CD14-positive monocyte (primary cell): ENCODE measurements around the gene IRGC. TPM values are rescaled to one million over a fixed set of nuclear protein-coding genes. Genes with fewer than 3 reads are reported as not detected.
"Not testable (repeated sequence)": the region's sequence is repeated elsewhere in the genome, so short reads cannot be mapped to it uniquely, and the experiment has no call there.

ENCODE experiments used
- DNase-seq, 3 donors: peaks; one replicate each; pipeline ENCODE4 v3.0.0-alpha.2; 2011 to 2022
- H2AFZ ChIP-seq: 2 replicates; pipeline ENCODE4 v1.6.0; 2012; ENCODE audit warnings: mild to moderate bottlenecking, low read depth, low read length, inconsistent platforms; ENCODE audit not compliant: insufficient read depth, poor library complexity, severe bottlenecking
- H3K27ac ChIP-seq, 2 donors: 1 replicate in 1 of 2; 2 replicates in 1 of 2; pipeline ENCODE4 v1.5.1; 2012 to 2013; ENCODE audit warnings: low read length in 2 of 2, control low read depth in 1 of 2, inconsistent platforms in 1 of 2, low read depth in 1 of 2, mild to moderate bottlenecking in 1 of 2
- H3K27me3 ChIP-seq, 2 donors: one replicate each; pipeline versions ENCODE4 v1.6.0 to v1.6.1; 2011 to 2013; ENCODE audit warnings: low read length in 2 of 2; ENCODE audit not compliant: control insufficient read depth in 2 of 2, insufficient read depth in 2 of 2
- H3K36me3 ChIP-seq, 2 donors: replicated peaks in 1 of 2; 1 replicate in 1 of 2; 2 replicates in 1 of 2; pipeline versions ENCODE4 v1.5.1 to v1.6.1; 2012 to 2013; ENCODE audit warnings: low read length in 2 of 2, control low read depth in 1 of 2, inconsistent platforms in 1 of 2, mild to moderate bottlenecking in 1 of 2; ENCODE audit not compliant: insufficient read depth in 2 of 2, control insufficient read depth in 1 of 2
- H3K4me1 ChIP-seq, 2 donors: 1 replicate in 1 of 2; 2 replicates in 1 of 2; pipeline versions ENCODE4 v1.5.1 to v1.6.1; 2012 to 2013; ENCODE audit warnings: low read length in 2 of 2, control low read depth in 1 of 2, inconsistent platforms in 1 of 2, mild to moderate bottlenecking in 1 of 2, moderate library complexity in 1 of 2; ENCODE audit not compliant: insufficient read depth in 2 of 2, control insufficient read depth in 1 of 2
- H3K4me2 ChIP-seq: replicated peaks from 2 replicates; pipeline ENCODE3; 2012; ENCODE audit warnings: low read length, moderate library complexity, mild to moderate bottlenecking; ENCODE audit not compliant: poor library complexity, severe bottlenecking; ENCODE audit errors: extremely low read depth
- H3K4me3 ChIP-seq, 3 experiments: fragments of 200-600 bp in 1 of 3; sonication (generic) in 1 of 3; replicated peaks in 1 of 3; 1 replicate in 2 of 3; 2 replicates in 1 of 3; pipeline ENCODE4 v1.5.1; 2011 to 2013; ENCODE audit warnings: low read length in 3 of 3, mild to moderate bottlenecking in 3 of 3, control low read depth in 2 of 3, low read depth in 2 of 3, inconsistent platforms in 1 of 3, moderate library complexity in 1 of 3
- H3K79me2 ChIP-seq: 2 replicates; pipeline ENCODE4 v1.6.0; 2012; ENCODE audit warnings: mild to moderate bottlenecking, control low read depth, inconsistent platforms, low read length, moderate library complexity; ENCODE audit not compliant: insufficient read depth
- H3K9ac ChIP-seq: 2 replicates; pipeline ENCODE4 v1.6.0; 2017; ENCODE audit warnings: low read length, mild to moderate bottlenecking; ENCODE audit not compliant: insufficient read depth, poor library complexity, severe bottlenecking
- H3K9me3 ChIP-seq, 2 donors: replicated peaks in 1 of 2; 1 replicate in 1 of 2; 2 replicates in 1 of 2; pipeline versions ENCODE4 v1.5.1 to v1.6.1; 2012 to 2013; ENCODE audit warnings: low read length in 2 of 2, control low read depth in 1 of 2; ENCODE audit not compliant: control insufficient read depth in 1 of 2, insufficient read depth in 1 of 2
- H4K20me1 ChIP-seq: 2 replicates; pipeline ENCODE4 v1.6.0; 2012; ENCODE audit warnings: mild to moderate bottlenecking, low read length, control low read depth, moderate library complexity; ENCODE audit not compliant: insufficient read depth
- H3K27ac Mint-ChIP-seq, 7 donors: one replicate each; pipeline ENCODE4 v1.8.0; 2020; ENCODE audit warnings: mild to moderate bottlenecking in 7 of 7, mixed read lengths in 7 of 7, moderate library complexity in 6 of 7, inconsistent platforms in 2 of 7
- H3K27me3 Mint-ChIP-seq, 3 donors: one replicate each; pipeline ENCODE4 v1.8.0; 2021 to 2022; ENCODE audit warnings: low read depth in 3 of 3, mild to moderate bottlenecking in 3 of 3, mixed read lengths in 3 of 3, moderate library complexity in 3 of 3, inconsistent platforms in 1 of 3
- H3K36me3 Mint-ChIP-seq, 2 donors: one replicate each; pipeline ENCODE4 v1.8.0; 2020; ENCODE audit warnings: mixed read lengths in 2 of 2, inconsistent platforms in 1 of 2, mild to moderate bottlenecking in 1 of 2
- H3K4me1 Mint-ChIP-seq: one replicate; pipeline ENCODE4 v1.8.0; 2020; ENCODE audit warnings: mild to moderate bottlenecking, mixed read lengths
- H3K4me3 Mint-ChIP-seq, 2 donors: one replicate each; pipeline ENCODE4 v1.8.0; 2020; ENCODE audit warnings: mild to moderate bottlenecking in 2 of 2, mixed read lengths in 2 of 2, moderate library complexity in 1 of 2
- H3K9me3 Mint-ChIP-seq, 7 donors: one replicate each; pipeline ENCODE4 v1.8.0; 2020 to 2022; ENCODE audit warnings: mixed read lengths in 7 of 7, mild to moderate bottlenecking in 6 of 7, moderate library complexity in 6 of 7, inconsistent platforms in 2 of 7
- CTCF ChIP-seq: fragments of 200-600 bp; IDR thresholded peaks from one replicate; pipeline ENCODE4 v1.8.0; 2022; ENCODE audit warnings: antibody characterized with exemption, mild to moderate bottlenecking
- WGBS: methylation state at CpG from one replicate; pipeline ENCODE4 v1.1.5; 2013; ENCODE audit warnings: missing lambda C conversion rate; ENCODE audit not compliant: insufficient coverage; 5-methylcytosine and 5-hydroxymethylcytosine counted together
- intact Hi-C, 2 donors: fragments of 100-400 bp; cut with micrococcal nuclease; formaldehyde crosslinking; loops; one replicate each; pipeline versions ENCODE4 v1.15.0 to v1.15.1; 2023
- polyA plus RNA-seq, 3 donors: library from polyadenylated mRNA; depleted of rRNA in 1 of 3; unstranded in 2 of 3; stranded (reverse) in 1 of 3; fragments of 300-500 nt in 2 of 3; fragments of >200 nt in 1 of 3; fragmentation: Illumina TruSeq in 2 of 3; gene quantifications; 1 replicate in 2 of 3; 2 replicates in 1 of 3; pipeline ENCODE4 v1.2.3, GENCODE V29; 2012 to 2021

IRGC gene
- polyA plus RNA-seq, 3 donors = not detected

- Histone ChIP-seq H3K27ac (no peak overlapping the region), H3K4me2 (no peak overlapping the region), H3K9ac (no peak overlapping the region), H3K27me3 (no peaks in the 10 kb centered on the region), H3K9me3 (no peaks in the 10 kb centered on the region), H3K4me3 (no peak overlapping the region), H2AFZ (no peak overlapping the region), H3K79me2 (peaks cover 20% of the 10 kb centered on the region), H3K4me1 (peaks cover 50 to 56% of the 10 kb centered on the region in 2 donors), H4K20me1 (no peaks in the 10 kb centered on the region), H3K36me3 (peaks cover 13 to 18% of the 10 kb centered on the region in 2 donors)
- no CpG with 5 or more reads among the region's 3 CpGs for WGBS
- intact Hi-C loops = no loop called here
- peaks cover 0 to 1% (median 0%) of the 10 kb centered on the region in 3 donors for H3K27me3 Mint-ChIP-seq
- H3K36me3 Mint-ChIP-seq = peaks cover 16 to 30% of the 10 kb centered on the region in 2 donors
- no peak for DNase-seq
- peak overlapping the region in 5 of 7 donors; percentile 9 to 74 (median 52) for H3K27ac Mint-ChIP-seq
- no peak overlapping the region for H3K4me3 Mint-ChIP-seq
- TF ChIP-seq CTCF = no peak
- H3K4me1 Mint-ChIP-seq = peaks cover 66% of the 10 kb centered on the region
- peaks cover 0 to 4% (median 0%) of the 10 kb centered on the region in 7 donors for H3K9me3 Mint-ChIP-seq
Measured at GRCh38 chr19:43762814-43763213, 46.9 kb downstream of the IRGC start.

GRCh38 chr19:43763473-43763939 is 47.6 kb downstream of the IRGC start:
- peaks cover 15 to 21% of the 10 kb centered on the region in 2 donors for H3K36me3 ChIP-seq
- Mint-ChIP-seq H3K27ac (peak overlapping the region; percentile 77 to 88 (median 84)), H3K9me3 (peaks cover 0 to 2% (median 0%) of the 10 kb centered on the region in 7 donors), H3K4me3 (no peak overlapping the region), H3K4me1 (peaks cover 67% of the 10 kb centered on the region), H3K27me3 (peaks cover 0 to 1% (median 0%) of the 10 kb centered on the region in 3 donors), H3K36me3 (peaks cover 14 to 33% of the 10 kb centered on the region in 2 donors)
- peaks cover 52 to 56% of the 10 kb centered on the region in 2 donors for H3K4me1 ChIP-seq
- H4K20me1 ChIP-seq = no peaks in the 10 kb centered on the region
- intact Hi-C loops = no loop called here
- no peak overlapping the region for H2AFZ ChIP-seq
- TF ChIP-seq CTCF = no peak
- WGBS = 100% methylated on average over 1 of the region's 3 CpGs
- H3K9ac ChIP-seq = peak overlapping the region; percentile 30
- no peak overlapping the region for H3K4me2 ChIP-seq
- peak; percentile 40 to 91 (median 55) for DNase-seq
- H3K27me3 ChIP-seq = no peaks in the 10 kb centered on the region
- peaks cover 20% of the 10 kb centered on the region for H3K79me2 ChIP-seq
- H3K4me3 ChIP-seq = no peak overlapping the region
- H3K27ac ChIP-seq = peak overlapping the region; percentile 8 to 73
- H3K9me3 ChIP-seq = no peaks in the 10 kb centered on the region

DNA sequence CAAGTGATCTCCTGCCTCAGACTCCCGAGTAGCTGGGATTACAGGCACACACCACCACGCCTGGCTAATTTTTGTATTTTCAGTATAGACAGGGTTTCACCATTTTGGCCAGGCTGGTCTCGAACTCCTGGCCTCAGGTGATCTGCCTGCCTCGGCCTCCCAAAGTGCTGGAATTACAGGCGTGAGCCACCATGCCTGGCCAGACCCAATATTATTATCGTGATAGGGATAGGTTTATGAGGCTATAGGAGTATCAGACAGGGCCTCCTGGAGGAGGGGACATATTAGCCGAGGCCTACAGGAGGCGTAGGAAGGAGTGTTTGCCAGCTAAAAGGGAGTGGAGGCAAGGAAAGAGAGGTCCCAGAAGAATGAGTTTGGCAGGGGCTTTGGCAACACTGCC is 48.8 kb downstream of the IRGC start:
- peaks cover 64 to 67% of the 10 kb centered on the region in 2 donors for H3K4me1 ChIP-seq
- peaks cover 21% of the 10 kb centered on the region for H3K79me2 ChIP-seq
- peak overlapping the region in 1 of 3 experiments; percentile 20 for H3K4me3 ChIP-seq
- WGBS = 72% methylated on average over 8 of the region's 8 CpGs
- peak overlapping the region; percentile 65 to 81 for H3K27ac ChIP-seq
- Mint-ChIP-seq H3K27ac (peak overlapping the region; percentile 90 to 98 (median 93)), H3K4me3 (peak overlapping the region in 1 of 2 donors; percentile 69), H3K4me1 (peaks cover 71% of the 10 kb centered on the region), H3K36me3 (peaks cover 25 to 44% of the 10 kb centered on the region in 2 donors)
- H3K27me3 Mint-ChIP-seq, DNase-seq, H4K20me1 ChIP-seq, H3K27me3 ChIP-seq, H2AFZ ChIP-seq, H3K9ac ChIP-seq, H3K9me3 Mint-ChIP-seq, H3K9me3 ChIP-seq: not testable (repeated sequence)
- intact Hi-C loops = loop anchor here in 1 of 2 donors (1.0 to 5.0 kb wide), 2 partner anchors 8 to 97 kb away; no protein-coding TSS in a partner anchor
- H3K36me3 ChIP-seq = peaks cover 24 to 28% of the 10 kb centered on the region in 2 donors
- H3K4me2 ChIP-seq = peak overlapping the region; percentile 33
